ENCODE results near the gene NSF.
"Not testable (repeated sequence)": the region's sequence is repeated elsewhere in the genome, so short reads cannot be mapped to it uniquely, and the experiment has no call there.

NSF gene

DNA sequence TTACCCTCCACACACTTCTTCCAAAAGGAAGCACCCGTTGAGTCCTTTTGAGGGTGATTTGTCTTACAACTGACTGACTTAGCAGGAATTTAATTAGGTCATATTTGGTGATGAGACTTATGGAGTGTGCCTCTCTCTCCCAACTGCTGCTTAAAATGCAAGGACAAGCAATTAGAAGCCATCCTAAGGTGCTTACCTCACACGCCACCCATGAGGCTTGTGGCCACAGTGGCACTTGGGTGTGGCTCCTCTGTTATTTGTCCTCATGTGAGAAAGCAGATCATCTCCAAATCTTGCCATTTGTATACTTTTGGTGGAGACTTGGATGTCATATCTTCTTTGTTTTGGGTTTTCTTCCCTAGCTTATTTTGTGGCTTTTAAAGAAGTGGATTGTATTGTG is 166.4 kb downstream of the NSF start:
- Histone ChIP-seq H4K20me1 (ENCODE audit: control insufficient read depth, insufficient read depth, low read depth, low read length) (no peaks in the 10 kb centered on the region), H3K4me2 (ENCODE audit: low read length) (no peak overlapping the region), H3K27ac (ENCODE audit: low read depth, low read length) (no peak overlapping the region), H3K79me2 (ENCODE audit: control insufficient read depth, low read length) (no peaks in the 10 kb centered on the region), H3K9me2 (replicated peaks; ENCODE audit: control insufficient read depth, low read length) (no peaks in the 10 kb centered on the region), H3K4me1 (ENCODE audit: control insufficient read depth, low read length) (no peaks in the 10 kb centered on the region), H3K27me3 (ENCODE audit: control insufficient read depth, low read length) (no peaks in the 10 kb centered on the region), H3K4me3 (ENCODE audit: low read length) (no peak overlapping the region), H3K36me3 (ENCODE audit: control insufficient read depth, low read length) (peaks cover 31% of the 10 kb centered on the region), H3K9me3 (ENCODE audit: control insufficient read depth, insufficient read depth, low read length) (no peaks in the 10 kb centered on the region), H3F3A (ENCODE audit: control insufficient read depth, insufficient read depth) (no peaks in the 10 kb centered on the region)
- TF ChIP-seq CTCF (IDR thresholded peaks at IDR 0.05; ENCODE audit: low read depth, low read length, poor library complexity, severe bottlenecking) (no peak), EZH2phosphoT487 (IDR thresholded peaks at IDR 0.05; ENCODE audit: borderline replicate concordance, low read length) (no peak)

DNA sequence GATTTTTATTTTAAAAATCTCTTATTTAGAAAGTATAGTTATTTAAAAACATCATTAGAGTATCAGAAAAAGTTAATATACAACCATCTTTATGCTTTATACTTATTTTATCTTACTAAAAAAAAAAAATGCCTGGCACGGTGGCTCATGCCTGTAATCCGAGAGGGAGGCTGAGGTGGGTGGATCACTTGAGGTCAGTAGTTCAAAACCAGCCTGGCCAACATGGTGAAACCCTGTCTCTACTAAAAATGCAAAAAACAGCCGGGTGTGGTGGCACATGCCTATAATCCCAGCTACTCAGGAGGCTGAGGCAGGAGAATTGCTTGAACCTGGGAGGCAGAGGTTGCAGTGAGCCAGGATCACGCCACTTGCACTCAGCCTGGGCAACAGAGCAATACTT is 167.1 kb downstream of the NSF start:
- not testable (repeated sequence) for H3K4me2 ChIP-seq (ENCODE audit: low read length); H3K9me2 ChIP-seq (replicated peaks; ENCODE audit: control insufficient read depth, low read length)

GRCh38 chr17:46758614-46759013 is 168.1 kb downstream of the NSF start:
- H3K4me2 ChIP-seq (ENCODE audit: low read length), result no peak overlapping the region
- H3K79me2 ChIP-seq (ENCODE audit: control insufficient read depth, low read length), result no peaks in the 10 kb centered on the region
- no peaks in the 10 kb centered on the region for H3K27me3 ChIP-seq (ENCODE audit: control insufficient read depth, low read length)
- no peaks in the 10 kb centered on the region for H3K9me3 ChIP-seq (ENCODE audit: control insufficient read depth, insufficient read depth, low read length)
- H4K20me1 ChIP-seq (ENCODE audit: control insufficient read depth, insufficient read depth, low read depth, low read length), result no peaks in the 10 kb centered on the region
- no peaks in the 10 kb centered on the region for H3K9me2 ChIP-seq (replicated peaks; ENCODE audit: control insufficient read depth, low read length)
- TF ChIP-seq EZH2phosphoT487 (IDR thresholded peaks at IDR 0.05; ENCODE audit: borderline replicate concordance, low read length) (no peak), CTCF (IDR thresholded peaks at IDR 0.05; ENCODE audit: low read depth, low read length, poor library complexity, severe bottlenecking) (no peak)
- H3K36me3 ChIP-seq (ENCODE audit: control insufficient read depth, low read length), result peaks cover 27% of the 10 kb centered on the region
- H3K4me3 ChIP-seq (ENCODE audit: low read length), result no peak overlapping the region
- no peaks in the 10 kb centered on the region for H3K4me1 ChIP-seq (ENCODE audit: control insufficient read depth, low read length)
- no peaks in the 10 kb centered on the region for H3F3A ChIP-seq (ENCODE audit: control insufficient read depth, insufficient read depth)
- no peak overlapping the region for H3K27ac ChIP-seq (ENCODE audit: low read depth, low read length)

More for the DNA sequence above, 167.1 kb downstream of the NSF start:
- H3K36me3 ChIP-seq (ENCODE audit: control insufficient read depth, low read length), result peaks cover 29% of the 10 kb centered on the region
- not testable (repeated sequence) for H3F3A ChIP-seq (ENCODE audit: control insufficient read depth, insufficient read depth); H3K4me3 ChIP-seq (ENCODE audit: low read length); H3K27ac ChIP-seq (ENCODE audit: low read depth, low read length); H3K9me3 ChIP-seq (ENCODE audit: control insufficient read depth, insufficient read depth, low read length); H3K4me1 ChIP-seq (ENCODE audit: control insufficient read depth, low read length); H4K20me1 ChIP-seq (ENCODE audit: control insufficient read depth, insufficient read depth, low read depth, low read length); H3K79me2 ChIP-seq (ENCODE audit: control insufficient read depth, low read length); H3K27me3 ChIP-seq (ENCODE audit: control insufficient read depth, low read length)

GRCh38 chr17:46759141-46759540 is 168.7 kb downstream of the NSF start:
- H3K4me2 ChIP-seq (ENCODE audit: low read length), result no peak overlapping the region
- no peaks in the 10 kb centered on the region for H3K9me2 ChIP-seq (replicated peaks; ENCODE audit: control insufficient read depth, low read length)
- no peak overlapping the region for H3K27ac ChIP-seq (ENCODE audit: low read depth, low read length)
- no peaks in the 10 kb centered on the region for H3F3A ChIP-seq (ENCODE audit: control insufficient read depth, insufficient read depth)
- no peaks in the 10 kb centered on the region for H3K4me1 ChIP-seq (ENCODE audit: control insufficient read depth, low read length)
- TF ChIP-seq EZH2phosphoT487 (IDR thresholded peaks at IDR 0.05; ENCODE audit: borderline replicate concordance, low read length), result no peak
- no peak for TF ChIP-seq CTCF (IDR thresholded peaks at IDR 0.05; ENCODE audit: low read depth, low read length, poor library complexity, severe bottlenecking)
- H3K36me3 ChIP-seq (ENCODE audit: control insufficient read depth, low read length), result peaks cover 25% of the 10 kb centered on the region
- H3K9me3 ChIP-seq (ENCODE audit: control insufficient read depth, insufficient read depth, low read length), result no peaks in the 10 kb centered on the region
- H3K27me3 ChIP-seq (ENCODE audit: control insufficient read depth, low read length), result no peaks in the 10 kb centered on the region
- no peaks in the 10 kb centered on the region for H4K20me1 ChIP-seq (ENCODE audit: control insufficient read depth, insufficient read depth, low read depth, low read length)
- no peak overlapping the region for H3K4me3 ChIP-seq (ENCODE audit: low read length)
- H3K79me2 ChIP-seq (ENCODE audit: control insufficient read depth, low read length), result no peaks in the 10 kb centered on the region
